PC-9 (cell line): ENCODE results near the gene ASIC3.

Experiments
- CTCF ChIP-seq: fragments of 200-600 bp; sonication (generic); conservative IDR thresholded peaks from 2 replicates; pipeline ENCODE4 v1.6.1; 2017; ENCODE audit warnings: mixed run types, antibody characterized with exemption, mild to moderate bottlenecking, moderate library complexity
- EZH2 ChIP-seq: fragments of 200-600 bp; sonication (generic); IDR thresholded peaks from 2 replicates; pipeline ENCODE4 v1.8.0; 2017; ENCODE audit warnings: antibody characterized with exemption, low read depth

GRCh38 chr7:151080522-151081169 is 32.3 kb downstream of the ASIC3 start, which contains the start of gene FASTK:
- TF ChIP-seq CTCF = no peak
- no peak for TF ChIP-seq EZH2
